GM12878 (cell line): Measurements from ENCODE around the gene IGSF11. TPM values are rescaled to one million over a fixed set of nuclear protein-coding genes. Genes with fewer than 3 reads are reported as not detected.

Experiments
- ATAC-seq: fragments of 200-7000 bp; cut with Tn5 transposase; 3 replicates; pipeline ENCODE4 v1.9.1; 2020; ENCODE audit warnings: mild to moderate bottlenecking, moderate library complexity
- BruUV-seq: library from RNA; stranded (reverse); fragments of 400-500 nt; replicated peaks from 2 replicates; lab custom pipeline; 2021; lab: Mats Ljungman, UMichigan
- CTCF ChIA-PET: fragments of 300-600 bp; sonication (Branson Sonifier 250); formaldehyde crosslinking; extraction: SDS; loops from one replicate; lab custom pipeline; 2021; ENCODE audit warnings: inconsistent platforms; lab: Yijun Ruan, JAX
- POLR2A ChIA-PET: fragments of 350-600 bp; formaldehyde crosslinking; extraction: SDS; loops from one replicate; lab custom pipeline; 2021; ENCODE audit warnings: inconsistent platforms; lab: Charles Lee
- RAD21 ChIA-PET: fragments of 300-600 bp; sonication (Branson Sonifier 250); formaldehyde crosslinking; loops from one replicate; lab custom pipeline; 2023; ENCODE audit warnings: antibody characterized with exemption; ENCODE audit not compliant: unreplicated experiment; lab: Charles Lee
- SMC1A ChIA-PET: fragments of 300-600 bp; sonication (Branson Sonifier 250); formaldehyde crosslinking; loops from one replicate; lab custom pipeline; 2023; ENCODE audit not compliant: unreplicated experiment, uncharacterized antibody; lab: Charles Lee
- DNase-seq: peaks from one replicate; pipeline ENCODE4 v3.0.0-alpha.2; 2011; ENCODE audit warnings: low read depth, low spot score
- FAIRE-seq: peaks from 3 replicates; lab custom pipeline; 2011; peaks lifted over from hg19 to GRCh38; lab: Jason Lieb, UNC
- H2AFZ ChIP-seq: 2 replicates; pipeline ENCODE4 v1.6.0; 2011; ENCODE audit warnings: low read depth, low read length, control low read depth; ENCODE audit not compliant: control insufficient read depth
- H3K27ac ChIP-seq: 2 replicates; pipeline ENCODE4 v1.5.1; 2011; ENCODE audit warnings: control low read depth; ENCODE audit not compliant: control insufficient read depth, insufficient read depth
- H3K27me3 ChIP-seq, 2 experiments: replicated peaks in 1 of 2; 2 replicates each; pipeline versions ENCODE4 v1.6.0 to v1.6.1; 2011; ENCODE audit warnings: low read length in 1 of 2; ENCODE audit not compliant: control insufficient read depth in 2 of 2, insufficient read depth in 2 of 2
- H3K36me3 ChIP-seq, 2 experiments: 2 replicates each; pipeline ENCODE4 v1.5.1; 2011; ENCODE audit warnings: low read length in 1 of 2; ENCODE audit not compliant: control insufficient read depth in 2 of 2, insufficient read depth in 2 of 2
- H3K4me1 ChIP-seq: 2 replicates; pipeline ENCODE4 v1.6.1; 2011; ENCODE audit warnings: mild to moderate bottlenecking, low read length, moderate library complexity, mixed read lengths; ENCODE audit not compliant: control insufficient read depth, insufficient read depth
- H3K4me2 ChIP-seq: 2 replicates; pipeline ENCODE4 v1.6.0; 2011; ENCODE audit warnings: control low read depth; ENCODE audit not compliant: control insufficient read depth, insufficient read depth
- H3K4me3 ChIP-seq: fragments of 200-600 bp; sonication (generic); 2 replicates; pipeline ENCODE4 v1.5.1; 2016
- H3K79me2 ChIP-seq: 2 replicates; pipeline ENCODE4 v1.6.0; 2011; ENCODE audit warnings: low read length; ENCODE audit not compliant: control insufficient read depth, insufficient read depth
- H3K9ac ChIP-seq: 2 replicates; pipeline ENCODE4 v1.8.0; 2011; ENCODE audit warnings: low read length, control low read depth, mixed read lengths; ENCODE audit not compliant: control insufficient read depth, insufficient read depth
- H3K9me3 ChIP-seq: replicated peaks from 3 replicates; pipeline ENCODE4 v1.5.1; 2011; ENCODE audit warnings: mild to moderate bottlenecking, low read length; ENCODE audit not compliant: control insufficient read depth, insufficient read depth
- H4K20me1 ChIP-seq: 2 replicates; pipeline ENCODE4 v1.6.0; 2011; ENCODE audit not compliant: control insufficient read depth, insufficient read depth
- BACH1 ChIP-seq: fragments of 450-650 bp; IDR thresholded peaks from 2 replicates; pipeline ENCODE4 v1.6.1; 2017; ENCODE audit warnings: mild to moderate bottlenecking, borderline replicate concordance
- CEBPB ChIP-seq, 2 experiments: fragments of 150-350 bp in 1 of 2; IDR thresholded peaks; 2 replicates each; pipeline ENCODE4 v1.6.1; 2012 to 2014; ENCODE audit warnings: low read depth in 2 of 2, low read length in 2 of 2, borderline replicate concordance in 1 of 2, inconsistent platforms in 1 of 2
- CHD1 ChIP-seq: IDR thresholded peaks from 2 replicates; pipeline ENCODE4 v1.6.1; 2012; ENCODE audit warnings: low read depth, low read length, improper control_type of control experiment
- CTCF ChIP-seq, 3 experiments: IDR thresholded peaks in 2 of 3; conservative IDR thresholded peaks in 1 of 3; 2 replicates each; pipeline ENCODE4 v1.5.1; 2011; ENCODE audit warnings: low read depth in 3 of 3, low read length in 3 of 3, mild to moderate bottlenecking in 3 of 3, control low read depth in 2 of 3, moderate library complexity in 2 of 3, inconsistent platforms in 1 of 3, mixed read lengths in 1 of 3; ENCODE audit not compliant: control insufficient read depth in 2 of 3, insufficient read depth in 1 of 3; ENCODE audit errors: extremely low read depth in 1 of 3
- MTA2 ChIP-seq: fragments of 450-650 bp; IDR thresholded peaks from 2 replicates; pipeline ENCODE4 v1.6.1; 2016; ENCODE audit warnings: low read depth, mild to moderate bottlenecking, moderate library complexity
- PAX5 ChIP-seq: IDR thresholded peaks from 2 replicates; pipeline ENCODE4 v1.6.1; 2011; ENCODE audit warnings: low read depth, low read length, borderline replicate concordance
- POU2F2 ChIP-seq: IDR thresholded peaks from 3 replicates; pipeline ENCODE4 v1.6.1; 2011; ENCODE audit warnings: low read depth, mild to moderate bottlenecking, low read length, borderline replicate concordance
- RAD21 ChIP-seq: IDR thresholded peaks from 2 replicates; pipeline ENCODE4 v1.6.1; 2011; ENCODE audit warnings: mild to moderate bottlenecking, low read depth, low read length, moderate library complexity; ENCODE audit not compliant: insufficient read depth
- RELB ChIP-seq: fragments of 450-650 bp; IDR thresholded peaks from 2 replicates; pipeline ENCODE4 v1.6.1; 2017; ENCODE audit warnings: low read depth, mild to moderate bottlenecking, moderate library complexity
- SMC3 ChIP-seq: IDR thresholded peaks from 2 replicates; pipeline ENCODE4 v1.6.1; 2011; ENCODE audit warnings: low read length, improper control_type of control experiment, borderline replicate concordance
- WRNIP1 ChIP-seq: IDR thresholded peaks from 2 replicates; pipeline ENCODE4 v1.6.1; 2011; ENCODE audit warnings: low read depth, low read length, improper control_type of control experiment, borderline replicate concordance
- WGBS: methylation state at CpG from one replicate; pipeline ENCODE4 v1.1.6; 2016; ENCODE audit warnings: low lambda C conversion rate; ENCODE audit not compliant: insufficient replicate concordance, insufficient coverage; ENCODE audit errors: missing lambda C conversion rate; 5-methylcytosine and 5-hydroxymethylcytosine counted together
- in situ Hi-C: fragments of 300-500 bp; cut with MboI; formaldehyde crosslinking; loops from 9 replicates; pipeline ENCODE4 v1.14.3; 2018; ENCODE audit warnings: mixed read lengths
- intact Hi-C: fragments of 100-400 bp; cut with micrococcal nuclease; formaldehyde crosslinking; loops from one replicate; pipeline ENCODE4 v1.14.2; 2022; ENCODE audit not compliant: unreplicated experiment
- polyA plus RNA-seq, 11 experiments: library from polyadenylated mRNA; depleted of rRNA in 4 of 11; unstranded in 6 of 11; stranded (reverse) in 5 of 11; fragments of >200 nt; fragmentation: Nextera tagmentation in 4 of 11; fragmentation: Illumina TruSeq in 1 of 11; extraction: Ambion mirVana in 4 of 11; extraction: Trizol in 1 of 11; gene quantifications; 1 replicate in 1 of 11; 2 replicates in 10 of 11; pipeline versions ENCODE4 v1.2.1 to v1.2.3, GENCODE V29; 2011 to 2016; ENCODE audit warnings: inconsistent platforms in 2 of 11, missing spikeins in 2 of 11, low read depth in 1 of 11
- total RNA-seq, 4 experiments: library from RNA; depleted of rRNA in 3 of 4; stranded (reverse); fragments of >200 nt in 3 of 4; fragmentation: Illumina TruSeq in 1 of 4; extraction: Trizol in 1 of 4; gene quantifications; 2 replicates each; pipeline versions ENCODE4 v1.2.1 to v1.2.3, GENCODE V29; 2013 to 2021

Gene IGSF11
- total and polyA plus RNA-seq, 10 of the 15 experiments (the other 5 are each of a cell fraction or from before 2014, with no cell fraction given): 0.03 TPM; not detected in 9

- no peak for TF ChIP-seq PAX5
- TF ChIP-seq CEBPB (IDR thresholded peaks at IDR 0.05; ENCODE audit: borderline replicate concordance in 1 of 2, low read depth in 2 of 2, low read length in 2 of 2): no peak
- no peak for TF ChIP-seq POU2F2
- TF ChIP-seq, all 136 proteins: peak for 5
Observed at GRCh38 chr3:118884748-118885206, 149.9 kb downstream of the IGSF11 start (continued).

- H3K79me2 ChIP-seq: no peaks in the 10 kb centered on the region
- no peak overlapping the region for H2AFZ ChIP-seq
- no peaks in the 10 kb centered on the region for H3K27me3 ChIP-seq
- BruUV-seq: no TSS peak
- no peak overlapping the region for H3K27ac ChIP-seq
- no peak overlapping the region for H3K9ac ChIP-seq
- in situ Hi-C loops (loop anchor here (5.0 to 10.0 kb wide), 4 partner anchors 155 to 805 kb away; no protein-coding TSS in a partner anchor), intact Hi-C loops (loop anchor here (1.0 kb wide), 1 partner anchor 216 kb away; no protein-coding TSS in a partner anchor)
- H3K4me2 ChIP-seq: no peak overlapping the region
- RAD21 ChIA-PET: interaction anchor here (0.8 to 5.4 kb wide), 11 partner anchors 10 to 1676 kb away, joined by 3 to 84 read pairs (median 7); partner anchors contain the start of genes B4GALT4 and IGSF11
- ATAC-seq: peak; percentile 82
- H3K9me3 ChIP-seq: no peaks in the 10 kb centered on the region
- H3K4me3 ChIP-seq: no peak overlapping the region
- CTCF ChIA-PET: interaction anchor here (0.6 to 7.3 kb wide), 28 partner anchors 9 to 1233 kb away, joined by 3 to 221 read pairs (median 5); partner anchors contain the start of genes B4GALT4 and IGSF11
- SMC1A ChIA-PET: interaction anchor here (0.7 to 5.0 kb wide), 18 partner anchors 8 to 798 kb away, joined by 3 to 88 read pairs (median 3); partner anchors contain the start of genes B4GALT4 and IGSF11
- no peaks in the 10 kb centered on the region for H3K36me3 ChIP-seq
- no peak for TF ChIP-seq MTA2
- TF ChIP-seq BACH1: no peak
- TF ChIP-seq CHD1: no peak
- no peak for TF ChIP-seq RELB
- TF ChIP-seq WRNIP1: no peak
- TF ChIP-seq SMC3: peak; percentile 70; the same call in 1 of the 2 replicates
- TF ChIP-seq CTCF (IDR thresholded peaks at IDR 0.05 in 2 of 3, conservative IDR thresholded peaks at IDR 0.05 in 1 of 3; ENCODE audit: control insufficient read depth in 2 of 3, extremely low read depth in 1 of 3, insufficient read depth in 1 of 3, low read depth in 3 of 3, low read length in 3 of 3): peak; percentile 68 to 80 (median 70); a peak in 5 of 6 replicates
- peak; percentile 88 for TF ChIP-seq RAD21
- TF ChIP-seq, all 136 proteins: peak for 3
- 49% methylated on average over 3 of the region's 3 CpGs for WGBS
- peak; percentile 81 for FAIRE-seq
- no peaks in the 10 kb centered on the region for H3K4me1 ChIP-seq
- no peak for DNase-seq
- POLR2A ChIA-PET: no interaction called here
- H4K20me1 ChIP-seq: no peaks in the 10 kb centered on the region
Observed at GRCh38 chr3:118882353-118882947, 152.2 kb downstream of the IGSF11 start.
